A673 (cell line): ENCODE measurements around the gene DGUOK. TPM values are rescaled to one million over a fixed set of nuclear protein-coding genes. Genes with fewer than 3 reads are reported as not detected.
"Not testable (repeated sequence)": the region's sequence is repeated elsewhere in the genome, so short reads cannot be mapped to it uniquely, and the experiment has no call there.

ENCODE experiments used
- BruUV-seq: library from RNA; stranded (reverse); fragments of 400-500 nt; replicated peaks from 2 replicates; lab custom pipeline; 2021; lab: Mats Ljungman, UMichigan
- CTCF ChIA-PET: fragments of 300-600 bp; sonication (Branson Sonifier 250); formaldehyde crosslinking; loops from one replicate; lab custom pipeline; 2022; ENCODE audit warnings: antibody characterized with exemption; lab: Charles Lee
- POLR2A ChIA-PET: fragments of 300-600 bp; sonication (Branson Sonifier 250); formaldehyde crosslinking; loops from one replicate; lab custom pipeline; 2022; ENCODE audit warnings: antibody characterized with exemption; ENCODE audit not compliant: low non-redundant PET; lab: Charles Lee
- DNase-seq: peaks from one replicate; pipeline ENCODE4 v3.0.0-alpha.2; 2015; ENCODE audit warnings: low spot score
- H3K27ac ChIP-seq: fragments of 200-600 bp; sonication (generic); 2 replicates; pipeline ENCODE4 v1.5.1; 2016; ENCODE audit warnings: mixed run types, low read depth, mild to moderate bottlenecking, mixed read lengths, antibody characterized with exemption, low read length; ENCODE audit not compliant: poor library complexity, severe bottlenecking
- H3K27me3 ChIP-seq: fragments of 200-600 bp; sonication (generic); replicated peaks from 2 replicates; pipeline ENCODE4 v1.6.1; 2017; ENCODE audit warnings: mixed run types, low read depth, mild to moderate bottlenecking, mixed read lengths, antibody characterized with exemption, low read length; ENCODE audit not compliant: insufficient read depth, poor library complexity
- H3K36me3 ChIP-seq: fragments of 200-600 bp; sonication (generic); 2 replicates; pipeline ENCODE4 v1.6.1; 2016; ENCODE audit warnings: mixed run types, mild to moderate bottlenecking, mixed read lengths, antibody characterized with exemption, low read length; ENCODE audit not compliant: insufficient read depth, poor library complexity, severe bottlenecking
- H3K4me1 ChIP-seq: fragments of 200-600 bp; sonication (generic); 2 replicates; pipeline ENCODE4 v1.6.1; 2017; ENCODE audit warnings: mixed run types, mild to moderate bottlenecking, mixed read lengths, antibody characterized with exemption, low read length; ENCODE audit not compliant: insufficient read depth, poor library complexity, severe bottlenecking
- H3K4me3 ChIP-seq: fragments of 200-600 bp; sonication (generic); 2 replicates; pipeline ENCODE4 v1.5.1; 2016; ENCODE audit warnings: low read depth, mixed run types, mild to moderate bottlenecking, mixed read lengths, low read length; ENCODE audit not compliant: poor library complexity, severe bottlenecking
- H3K9me3 ChIP-seq: fragments of 200-600 bp; sonication (generic); 2 replicates; pipeline ENCODE4 v1.6.1; 2016; ENCODE audit warnings: mixed run types, low read depth, mild to moderate bottlenecking, mixed read lengths, antibody characterized with exemption, low read length; ENCODE audit not compliant: poor library complexity, severe bottlenecking
- CTCF ChIP-seq: fragments of 300-800, 200-600 bp; sonication (generic); conservative IDR thresholded peaks from 2 replicates; pipeline ENCODE4 v1.5.1; 2017; ENCODE audit warnings: low read depth, mild to moderate bottlenecking, antibody characterized with exemption, low read length, moderate library complexity, mixed read lengths
- EZH2 ChIP-seq: fragments of 200-600 bp; sonication (generic); IDR thresholded peaks from 2 replicates; pipeline ENCODE4 v1.6.1; 2017; ENCODE audit warnings: borderline replicate concordance, low read depth, mild to moderate bottlenecking, mixed read lengths, antibody characterized with exemption, low read length; ENCODE audit not compliant: poor library complexity, severe bottlenecking
- intact Hi-C: fragments of 100-400 bp; cut with micrococcal nuclease; formaldehyde crosslinking; loops from one replicate; pipeline ENCODE4 v1.10.0; 2022; ENCODE audit not compliant: unreplicated experiment
- total RNA-seq: library from RNA; stranded (reverse); gene quantifications from 2 replicates; pipeline ENCODE4 v1.2.3, GENCODE V29; 2021

DGUOK gene
- total RNA-seq, 1 experiment from 2014 or later, result 106 TPM

- Histone ChIP-seq H3K27me3 (no peaks in the 10 kb centered on the region), H3K4me1 (no peaks in the 10 kb centered on the region), H3K9me3 (no peaks in the 10 kb centered on the region), H3K36me3 (no peaks in the 10 kb centered on the region), H3K4me3 (no peak overlapping the region), H3K27ac (no peak overlapping the region)
- TF ChIP-seq EZH2 (no peak), CTCF (no peak)
- ChIA-PET POLR2A (no interaction called here), CTCF (no interaction called here)
- intact Hi-C loops, result no loop called here
- no peak for DNase-seq
- BruUV-seq, result no TSS peak
These were observed 25.5 kb upstream of the DGUOK start for GRCh38 chr2:73901143-73901542.

GRCh38 chr2:73902284-73902683, 24.4 kb upstream of the DGUOK start:
- POLR2A ChIA-PET, result no interaction called here
- no peak for TF ChIP-seq CTCF
- TF ChIP-seq EZH2, result no peak
- Histone ChIP-seq H3K27ac (no peak overlapping the region), H3K27me3 (no peaks in the 10 kb centered on the region), H3K36me3 (no peaks in the 10 kb centered on the region), H3K4me3 (no peak overlapping the region), H3K4me1 (no peaks in the 10 kb centered on the region), H3K9me3 (no peaks in the 10 kb centered on the region)
- no TSS peak for BruUV-seq
- no peak for DNase-seq
- intact Hi-C loops, result no loop called here
- CTCF ChIA-PET, result no interaction called here

GRCh38 chr2:73903313-73903712, 23.4 kb upstream of the DGUOK start:
- CTCF ChIA-PET, result interaction anchor here (0.7 kb wide), 1 partner anchor 57 kb away, joined by 3 read pairs; no protein-coding TSS in a partner anchor
- TF ChIP-seq CTCF, result no peak
- TF ChIP-seq EZH2, result no peak
- no peaks in the 10 kb centered on the region for H3K9me3 ChIP-seq
- H3K27me3 ChIP-seq, result no peaks in the 10 kb centered on the region
- POLR2A ChIA-PET, result no interaction called here
- intact Hi-C loops, result no loop called here
- H3K4me1 ChIP-seq, result peaks cover 4% of the 10 kb centered on the region
- no peak overlapping the region for H3K4me3 ChIP-seq
- H3K27ac ChIP-seq, result no peak overlapping the region
- DNase-seq, result no peak
- no peaks in the 10 kb centered on the region for H3K36me3 ChIP-seq
- no TSS peak for BruUV-seq

GRCh38 chr2:73903949-73904613, 22.6 kb upstream of the DGUOK start:
- CTCF ChIA-PET, result interaction anchor here (0.7 kb wide), 1 partner anchor 58 kb away, joined by 3 read pairs; no protein-coding TSS in a partner anchor
- H3K9me3 ChIP-seq, H3K4me3 ChIP-seq, DNase-seq, H3K27ac ChIP-seq, intact Hi-C loops, POLR2A ChIA-PET, H3K27me3 ChIP-seq, H3K36me3 ChIP-seq, BruUV-seq: not testable (repeated sequence)
- peaks cover 11% of the 10 kb centered on the region for H3K4me1 ChIP-seq
